ENCODE results near the gene RCE1.
A peak's percentile ranks its signal among the peaks of the same experiment; 100 is the strongest.

The RCE1 gene

GRCh38 chr11:66857234-66857926 lies 14.1 kb downstream of the RCE1 start:
- no peak for TF ChIP-seq CTCF (IDR thresholded peaks at IDR 0.05; ENCODE audit: control insufficient read depth, extremely low read depth, insufficient read depth)
- peak overlapping the region; percentile 51 for H3K4me3 ChIP-seq (ENCODE audit: low read depth, low read length)
- DNase-seq (ENCODE audit: low read depth) = no peak

GRCh38 chr11:66857927-66858185 lies 14.6 kb downstream of the RCE1 start:
- peak overlapping the region; percentile 51 for H3K4me3 ChIP-seq (ENCODE audit: low read depth, low read length)
- no peak for DNase-seq (ENCODE audit: low read depth)
- no peak for TF ChIP-seq CTCF (IDR thresholded peaks at IDR 0.05; ENCODE audit: control insufficient read depth, extremely low read depth, insufficient read depth)

GRCh38 chr11:66858186-66858938 lies 15.1 kb downstream of the RCE1 start:
- DNase-seq (ENCODE audit: low read depth) = no peak
- TF ChIP-seq CTCF (IDR thresholded peaks at IDR 0.05; ENCODE audit: control insufficient read depth, extremely low read depth, insufficient read depth) = no peak
- H3K4me3 ChIP-seq (ENCODE audit: low read depth, low read length) = no peak overlapping the region

GRCh38 chr11:66858939-66859685 lies 15.9 kb downstream of the RCE1 start:
- no peak overlapping the region for H3K4me3 ChIP-seq (ENCODE audit: low read depth, low read length)
- DNase-seq (ENCODE audit: low read depth) = no peak
- no peak for TF ChIP-seq CTCF (IDR thresholded peaks at IDR 0.05; ENCODE audit: control insufficient read depth, extremely low read depth, insufficient read depth)

GRCh38 chr11:66859686-66860448 lies 16.6 kb downstream of the RCE1 start:
- DNase-seq (ENCODE audit: low read depth) = no peak
- no peak overlapping the region for H3K4me3 ChIP-seq (ENCODE audit: low read depth, low read length)
- TF ChIP-seq CTCF (IDR thresholded peaks at IDR 0.05; ENCODE audit: control insufficient read depth, extremely low read depth, insufficient read depth) = no peak

GRCh38 chr11:66860449-66860831 lies 17.2 kb downstream of the RCE1 start:
- no peak for DNase-seq (ENCODE audit: low read depth)
- H3K4me3 ChIP-seq (ENCODE audit: low read depth, low read length) = no peak overlapping the region
- TF ChIP-seq CTCF (IDR thresholded peaks at IDR 0.05; ENCODE audit: control insufficient read depth, extremely low read depth, insufficient read depth) = 0 out of 2 replicates have a peak, but pooled peaks have one; percentile 6

Measured in LNCaP clone FGC (cell line).